Karpas-422 (cell line): ENCODE data around the gene RBM4B. TPM values are rescaled to one million over a fixed set of nuclear protein-coding genes. Genes with fewer than 3 reads are reported as not detected.

Source experiments
- DNase-seq: peaks from one replicate; pipeline ENCODE4 v3.0.0-alpha.2; 2015
- H2AFZ ChIP-seq: fragments of 200-600 bp; sonication (generic); 2 replicates; pipeline ENCODE4 v1.6.1; 2014; ENCODE audit warnings: antibody characterized with exemption, low read length, mixed read lengths
- H3K27ac ChIP-seq: fragments of 200-600 bp; sonication (generic); 2 replicates; pipeline ENCODE4 v1.5.1; 2014; ENCODE audit warnings: mild to moderate bottlenecking, low read length, moderate library complexity
- H3K27me3 ChIP-seq: fragments of 200-600 bp; sonication (generic); 2 replicates; pipeline ENCODE4 v1.6.1; 2014; ENCODE audit warnings: low read length, mixed read lengths
- H3K36me3 ChIP-seq: fragments of 200-600 bp; sonication (generic); 2 replicates; pipeline ENCODE4 v1.6.1; 2014; ENCODE audit warnings: low read length, mixed read lengths; ENCODE audit not compliant: insufficient read depth
- H3K4me1 ChIP-seq: fragments of 200-600 bp; sonication (generic); 2 replicates; pipeline ENCODE4 v1.6.1; 2014; ENCODE audit warnings: mild to moderate bottlenecking, low read length, mixed read lengths
- H3K4me2 ChIP-seq: fragments of 200-600 bp; sonication (generic); 2 replicates; pipeline ENCODE4 v1.6.1; 2014; ENCODE audit warnings: low read length, low read depth, mild to moderate bottlenecking; ENCODE audit not compliant: poor library complexity, severe bottlenecking
- H3K4me3 ChIP-seq: fragments of 200-600 bp; sonication (generic); 2 replicates; pipeline ENCODE4 v1.5.1; 2014; ENCODE audit warnings: mild to moderate bottlenecking, antibody characterized with exemption, low read length, mixed read lengths
- H3K79me2 ChIP-seq: fragments of 200-600 bp; sonication (generic); 2 replicates; pipeline ENCODE4 v1.6.1; 2014; ENCODE audit warnings: mild to moderate bottlenecking, low read length, mixed read lengths
- H3K9ac ChIP-seq: fragments of 200-600 bp; sonication (generic); 2 replicates; pipeline ENCODE4 v1.6.0; 2014; ENCODE audit warnings: low read length
- H3K9me2 ChIP-seq: fragments of 200-600 bp; sonication (generic), shearing (Covaris generic); replicated peaks from 2 replicates; pipeline ENCODE4 v1.6.0; 2014; ENCODE audit warnings: mild to moderate bottlenecking, low read length, moderate library complexity; ENCODE audit not compliant: insufficient read depth
- H3K9me3 ChIP-seq: fragments of 300-700, 200-600 bp; sonication (generic); 2 replicates; pipeline ENCODE4 v1.6.1; 2014; ENCODE audit warnings: low read length, mixed read lengths
- H4K20me1 ChIP-seq: fragments of 200-600 bp; sonication (generic); 2 replicates; pipeline ENCODE4 v1.6.1; 2014; ENCODE audit warnings: mild to moderate bottlenecking, antibody characterized with exemption, low read length, low read depth; ENCODE audit not compliant: insufficient read depth
- total RNA-seq: library from RNA; depleted of rRNA; stranded (reverse); fragments of >200 nt; shearing (Covaris generic); gene quantifications from 2 replicates; pipeline ENCODE4 v1.2.3, GENCODE V29; 2014; ENCODE audit warnings: low replicate concordance

RBM4B gene
- total RNA-seq, 1 experiment from 2014 or later = 43.2 TPM

DNA sequence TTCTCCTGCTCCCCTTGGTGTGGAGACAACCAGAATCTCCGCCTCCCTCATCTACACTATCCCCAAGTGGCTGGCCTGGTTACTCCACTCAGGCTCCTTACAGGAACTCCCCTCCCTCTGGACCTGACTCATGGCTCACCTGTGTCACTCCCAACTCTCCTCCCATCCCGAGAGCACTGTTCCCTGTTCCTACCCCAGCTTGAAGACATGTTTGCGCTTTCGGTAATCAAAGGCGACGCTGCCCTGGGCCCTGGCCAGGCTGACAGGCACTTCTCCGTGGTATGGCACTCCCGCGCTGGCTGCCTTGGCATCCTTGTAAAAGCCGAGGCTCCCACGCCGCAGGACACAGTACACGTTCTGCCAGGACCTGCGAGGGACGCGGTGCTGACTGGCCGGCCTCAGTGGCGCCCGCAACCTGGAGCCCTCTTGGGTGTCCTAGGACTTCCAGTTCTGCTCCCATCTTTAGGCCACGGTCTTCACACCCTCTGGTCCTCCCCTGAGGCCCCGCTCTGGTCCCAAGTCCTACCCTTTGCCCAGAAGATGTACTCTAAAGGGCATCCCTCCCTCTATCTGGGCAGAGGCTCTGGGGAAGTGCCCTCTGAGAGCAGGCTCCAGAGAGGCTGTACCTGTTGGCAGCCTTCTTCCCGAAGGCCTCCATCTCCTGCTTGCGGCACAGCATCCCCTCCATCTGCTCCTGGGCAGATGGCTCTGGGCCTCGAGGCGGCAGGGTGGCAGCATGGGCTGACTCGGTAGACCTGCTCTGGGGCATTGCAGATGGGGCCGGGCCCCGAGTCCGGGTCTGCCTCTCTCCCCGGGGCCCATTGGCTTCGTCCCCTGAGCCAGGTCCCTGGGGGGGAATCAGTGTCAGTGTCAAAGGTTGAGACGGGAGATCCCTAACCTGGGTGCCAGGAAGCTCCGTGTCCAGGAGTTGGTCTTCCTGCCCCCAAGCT, 9.4 kb upstream of the RBM4B start:
- Histone ChIP-seq H3K9me3 (no peaks in the 10 kb centered on the region), H3K9me2 (no peaks in the 10 kb centered on the region), H2AFZ (no peak overlapping the region), H4K20me1 (no peaks in the 10 kb centered on the region), H3K36me3 (no peaks in the 10 kb centered on the region), H3K79me2 (no peaks in the 10 kb centered on the region), H3K9ac (no peak overlapping the region), H3K27me3 (no peaks in the 10 kb centered on the region), H3K4me3 (no peak overlapping the region), H3K4me2 (no peak overlapping the region), H3K27ac (no peak overlapping the region), H3K4me1 (peaks cover 4% of the 10 kb centered on the region; the same call in 1 of the 2 replicates)
- no peak for DNase-seq

DNA sequence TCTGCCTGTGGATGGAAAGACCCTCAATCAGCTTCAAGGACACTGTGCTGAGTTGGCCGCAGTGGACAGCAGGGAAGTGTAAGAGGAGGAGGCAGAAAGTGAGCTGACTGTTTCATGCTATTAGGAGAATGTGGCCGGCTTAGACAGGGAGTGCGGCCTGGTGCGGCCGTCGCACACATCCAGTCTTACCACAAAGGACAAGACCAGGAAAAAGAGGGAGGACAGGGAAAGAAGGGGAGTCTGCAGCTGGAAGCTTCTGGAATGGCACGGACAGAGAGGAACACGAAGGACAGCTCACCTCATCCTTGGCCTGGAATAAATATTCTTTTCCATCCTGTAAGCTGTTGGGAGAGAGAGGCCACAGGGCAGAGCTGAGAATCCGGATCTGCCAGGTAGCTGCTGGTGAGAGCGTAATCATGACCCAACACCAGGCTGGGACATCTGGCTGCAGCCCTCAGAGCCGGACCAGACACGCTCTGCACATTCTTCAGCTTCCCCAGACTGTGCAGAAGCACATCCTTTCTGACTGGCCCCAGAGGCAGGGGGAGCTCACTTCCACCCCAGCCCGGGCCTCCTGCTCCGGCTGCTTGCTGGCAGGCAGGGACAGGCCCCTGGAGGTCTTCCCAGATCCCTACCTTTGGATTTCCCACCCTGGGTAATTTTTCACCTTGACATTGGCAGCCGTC, 8.6 kb upstream of the RBM4B start:
- no peaks in the 10 kb centered on the region for H3K9me2 ChIP-seq
- no peaks in the 10 kb centered on the region for H4K20me1 ChIP-seq
- no peak overlapping the region for H3K4me3 ChIP-seq
- no peak for DNase-seq
- no peaks in the 10 kb centered on the region for H3K79me2 ChIP-seq
- no peak overlapping the region for H3K27ac ChIP-seq
- H3K9ac ChIP-seq = no peak overlapping the region
- no peaks in the 10 kb centered on the region for H3K27me3 ChIP-seq
- H3K36me3 ChIP-seq = no peaks in the 10 kb centered on the region
- H3K4me1 ChIP-seq = peaks cover 4% of the 10 kb centered on the region; the same call in 1 of the 2 replicates
- no peak overlapping the region for H2AFZ ChIP-seq
- no peaks in the 10 kb centered on the region for H3K9me3 ChIP-seq
- no peak overlapping the region for H3K4me2 ChIP-seq

DNA sequence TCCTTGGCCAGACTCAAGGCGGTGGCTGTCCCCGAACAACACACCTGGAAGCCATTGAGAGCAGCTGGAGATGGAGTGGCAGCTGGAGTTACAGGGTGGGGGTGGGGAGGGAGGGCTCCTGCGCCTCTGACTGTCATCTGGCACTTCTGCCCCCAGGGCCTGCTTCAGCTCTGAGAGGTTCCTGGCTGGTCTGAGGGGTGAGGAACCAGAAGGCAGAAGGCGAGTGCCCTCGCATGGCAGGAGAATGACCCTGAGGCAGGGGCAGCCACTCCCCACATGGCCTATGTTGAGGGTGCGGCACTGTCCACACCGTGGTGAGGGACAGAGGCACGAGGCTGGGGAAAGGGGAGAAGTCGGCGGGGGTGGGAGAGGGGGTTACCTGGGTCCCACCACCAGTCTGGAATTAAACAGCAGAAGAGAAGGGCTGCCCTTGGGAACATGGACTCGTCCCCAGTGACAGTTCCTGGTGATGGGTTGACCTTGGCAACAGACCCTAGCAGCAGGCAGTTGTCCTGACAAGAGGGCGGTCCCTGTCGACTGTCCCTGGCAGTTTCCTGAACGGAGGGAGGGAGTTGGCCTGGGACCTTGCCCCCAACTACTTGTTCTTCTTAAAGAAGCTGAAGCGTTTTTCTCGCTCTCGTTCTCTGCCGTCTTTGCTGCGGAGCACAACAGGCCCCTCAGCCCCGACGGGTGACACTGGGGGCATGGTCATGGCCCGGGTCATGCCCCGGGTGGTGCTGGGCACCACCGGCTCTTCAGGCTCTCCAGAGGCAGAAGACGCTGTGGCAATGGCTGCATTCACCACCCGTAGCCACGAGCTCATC, 7.8 kb upstream of the RBM4B start:
- Histone ChIP-seq H3K9me2 (no peaks in the 10 kb centered on the region), H3K36me3 (no peaks in the 10 kb centered on the region), H3K27me3 (no peaks in the 10 kb centered on the region), H3K9ac (no peak overlapping the region), H2AFZ (no peak overlapping the region), H3K79me2 (no peaks in the 10 kb centered on the region), H3K4me2 (no peak overlapping the region), H3K9me3 (no peaks in the 10 kb centered on the region), H3K4me1 (peaks cover 4% of the 10 kb centered on the region; the same call in 1 of the 2 replicates), H3K27ac (no peak overlapping the region), H3K4me3 (no peak overlapping the region), H4K20me1 (no peaks in the 10 kb centered on the region)
- DNase-seq = no peak

DNA sequence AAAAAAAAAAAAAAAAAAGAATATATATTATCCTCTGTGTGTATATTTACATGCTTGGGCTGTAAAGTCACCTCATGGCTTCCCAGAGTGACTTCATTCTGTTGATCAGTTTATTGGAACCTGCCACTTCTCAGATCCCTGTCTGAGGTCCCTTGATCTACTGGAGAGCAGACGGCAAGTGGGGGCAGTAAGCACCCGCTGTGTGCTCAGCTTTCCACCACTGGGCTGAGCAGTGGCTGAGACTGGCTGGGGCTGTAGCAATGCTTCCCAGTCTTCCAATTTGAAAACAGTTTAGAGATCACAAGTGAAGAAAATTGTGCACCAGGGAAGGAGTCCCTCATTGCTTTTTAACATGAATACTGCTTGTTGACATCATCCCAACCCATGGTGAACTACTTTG, 6.9 kb upstream of the RBM4B start:
- no peak overlapping the region for H3K4me3 ChIP-seq
- no peaks in the 10 kb centered on the region for H3K9me3 ChIP-seq
- no peak for DNase-seq
- no peak overlapping the region for H2AFZ ChIP-seq
- no peaks in the 10 kb centered on the region for H3K36me3 ChIP-seq
- H4K20me1 ChIP-seq = no peaks in the 10 kb centered on the region
- no peak overlapping the region for H3K9ac ChIP-seq
- no peak overlapping the region for H3K27ac ChIP-seq
- H3K4me1 ChIP-seq = peaks cover 4% of the 10 kb centered on the region; the same call in 1 of the 2 replicates
- H3K9me2 ChIP-seq = no peaks in the 10 kb centered on the region
- H3K79me2 ChIP-seq = no peaks in the 10 kb centered on the region
- H3K4me2 ChIP-seq = no peak overlapping the region
- no peaks in the 10 kb centered on the region for H3K27me3 ChIP-seq

DNA sequence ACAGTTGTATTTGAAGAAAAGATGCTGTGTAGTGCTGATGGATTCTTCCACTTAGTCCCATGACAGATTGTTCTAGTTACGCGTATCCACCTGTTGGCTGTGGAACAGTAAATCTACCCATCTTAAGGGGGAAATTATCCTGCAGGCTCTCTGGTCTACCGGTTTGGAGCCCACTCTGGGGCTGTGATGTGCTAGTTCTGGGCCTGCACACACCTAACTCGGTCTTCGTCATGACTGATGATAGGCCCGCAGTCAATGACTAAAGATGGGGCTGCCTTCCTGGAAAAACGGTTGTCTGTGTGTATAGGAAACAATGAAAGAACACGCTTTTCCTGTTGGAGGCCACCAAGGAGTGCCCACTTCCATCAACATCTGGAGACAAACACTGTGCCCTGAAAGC, 6.2 kb upstream of the RBM4B start:
- Histone ChIP-seq H3K4me1 (peaks cover 3% of the 10 kb centered on the region; the same call in 1 of the 2 replicates), H3K9me3 (no peaks in the 10 kb centered on the region), H3K4me2 (no peak overlapping the region), H3K79me2 (no peaks in the 10 kb centered on the region), H3K27ac (no peak overlapping the region), H4K20me1 (no peaks in the 10 kb centered on the region), H3K9me2 (no peaks in the 10 kb centered on the region), H3K36me3 (no peaks in the 10 kb centered on the region), H3K9ac (no peak overlapping the region), H3K27me3 (no peaks in the 10 kb centered on the region), H3K4me3 (no peak overlapping the region), H2AFZ (no peak overlapping the region)
- no peak for DNase-seq

- no peaks in the 10 kb centered on the region for H4K20me1 ChIP-seq
- H3K27ac ChIP-seq = no peak overlapping the region
- no peak overlapping the region for H3K4me2 ChIP-seq
Observed at GRCh38 chr11:66680966-66681645, 3.4 kb upstream of the RBM4B start.

GRCh38 chr11:66676931-66677598, 622 bp downstream of the RBM4B start:
- peaks cover 45% of the 10 kb centered on the region for H3K79me2 ChIP-seq

More at GRCh38 chr11:66680966-66681645, 3.4 kb upstream of the RBM4B start:
- H3K9ac ChIP-seq = no peak overlapping the region
- no peak for DNase-seq
- H3K9me3 ChIP-seq = no peaks in the 10 kb centered on the region
- H3K27me3 ChIP-seq = no peaks in the 10 kb centered on the region
- no peaks in the 10 kb centered on the region for H3K9me2 ChIP-seq
- H3K4me3 ChIP-seq = no peak overlapping the region
- H3K4me1 ChIP-seq = peaks cover 17% of the 10 kb centered on the region
- H3K36me3 ChIP-seq = peaks cover 1% of the 10 kb centered on the region; the same call in 1 of the 2 replicates
- no peak overlapping the region for H2AFZ ChIP-seq
- H3K79me2 ChIP-seq = peaks cover 11% of the 10 kb centered on the region

More at GRCh38 chr11:66676931-66677598, 622 bp downstream of the RBM4B start:
- Histone ChIP-seq H3K4me2 (peak overlapping the region; percentile 79), H3K4me3 (peak overlapping the region; percentile 79), H3K9me3 (no peaks in the 10 kb centered on the region), H2AFZ (no peak overlapping the region; the same call in 1 of the 2 replicates), H3K27ac (peak overlapping the region; percentile 77), H3K4me1 (peaks cover 36% of the 10 kb centered on the region), H3K27me3 (no peaks in the 10 kb centered on the region), H4K20me1 (no peaks in the 10 kb centered on the region), H3K36me3 (peaks cover 9% of the 10 kb centered on the region; the same call in 1 of the 2 replicates), H3K9me2 (no peaks in the 10 kb centered on the region), H3K9ac (peak overlapping the region; percentile 81)
- DNase-seq = no peak
